GM12892 (cell line): Measurements from ENCODE around the gene KRTAP19-7.

ENCODE experiments used
- POLR2A ChIP-seq: IDR thresholded peaks from 2 replicates; pipeline ENCODE4 v1.6.1; 2011; ENCODE audit warnings: low read depth, low read length, control low read depth
- POLR2AphosphoS5 ChIP-seq: IDR thresholded peaks from 2 replicates; pipeline ENCODE4 v1.6.1; 2011; ENCODE audit warnings: low read depth, low read length, control low read depth
- TAF1 ChIP-seq: IDR thresholded peaks from 2 replicates; pipeline ENCODE4 v1.6.1; 2011; ENCODE audit warnings: low read depth, mild to moderate bottlenecking, control low read depth, low read length, borderline replicate concordance

GRCh38 chr21:30598802-30599201 lies 37.7 kb upstream of the KRTAP19-7 start, which contains the start of gene KRTAP6-2:
- TF ChIP-seq POLR2A (no peak), POLR2AphosphoS5 (no peak), TAF1 (no peak)
